B cell (primary cell): ENCODE measurements around the gene SMCR8. TPM values are rescaled to one million over a fixed set of nuclear protein-coding genes. Genes with fewer than 3 reads are reported as not detected.
"Not testable (repeated sequence)": the region's sequence is repeated elsewhere in the genome, so short reads cannot be mapped to it uniquely, and the experiment has no call there.

Experiments
- ATAC-seq: fragments of 200-7000 bp; cut with Tn5 transposase; one replicate; pipeline ENCODE4 v1.10.0; 2021; ENCODE audit warnings: low read depth, mild to moderate bottlenecking, moderate number of reproducible peaks, moderate library complexity
- CTCF ChIA-PET: fragments of 350-600 bp; sonication (Branson Sonifier 250); formaldehyde crosslinking; loops from one replicate; lab custom pipeline; 2021; ENCODE audit warnings: antibody characterized with exemption, inconsistent platforms; lab: Charles Lee
- POLR2A ChIA-PET: fragments of 350-600 bp; sonication (Branson Sonifier 250); formaldehyde crosslinking; loops from one replicate; lab custom pipeline; 2021; ENCODE audit warnings: antibody characterized with exemption; lab: Charles Lee
- DNase-seq: peaks from one replicate; pipeline ENCODE4 v3.0.0; 2013
- H2AFZ ChIP-seq: 2 replicates; pipeline ENCODE4 v1.6.1; 2012; ENCODE audit warnings: mild to moderate bottlenecking, low read depth, low read length; ENCODE audit not compliant: insufficient read depth, poor library complexity, severe bottlenecking
- H3K27ac ChIP-seq, 2 donors: 1 replicate in 1 of 2; 2 replicates in 1 of 2; pipeline ENCODE4 v1.5.1; 2012 to 2013; ENCODE audit warnings: low read length in 2 of 2, mild to moderate bottlenecking in 2 of 2, moderate library complexity in 1 of 2
- H3K27me3 ChIP-seq, 4 experiments: fragments of 200-600 bp in 1 of 4; sonication (generic) in 1 of 4; replicated peaks in 1 of 4; 1 replicate in 2 of 4; 2 replicates in 2 of 4; pipeline versions ENCODE4 v1.6.1 to v1.7.0; 2013 to 2016; ENCODE audit warnings: low read length in 3 of 4, mild to moderate bottlenecking in 2 of 4, mixed read lengths in 1 of 4, moderate library complexity in 1 of 4; ENCODE audit not compliant: insufficient read depth in 4 of 4, control insufficient read depth in 3 of 4; ENCODE audit errors: control extremely low read depth in 1 of 4
- H3K36me3 ChIP-seq, 2 experiments: replicated peaks in 1 of 2; 1 replicate in 1 of 2; 2 replicates in 1 of 2; pipeline versions ENCODE4 v1.6.1 to v1.7.1; 2013; ENCODE audit warnings: low read length in 1 of 2; ENCODE audit not compliant: insufficient read depth in 2 of 2, control insufficient read depth in 1 of 2; ENCODE audit errors: control extremely low read depth in 1 of 2, extremely low read depth in 1 of 2
- H3K4me1 ChIP-seq, 2 donors: fragments of 200-600 bp in 1 of 2; sonication (generic) in 1 of 2; 1 replicate in 1 of 2; 2 replicates in 1 of 2; pipeline versions ENCODE4 v1.5.1 to v1.6.1; 2013 to 2017; ENCODE audit warnings: low read length in 2 of 2; ENCODE audit not compliant: control insufficient read depth in 2 of 2, insufficient read depth in 2 of 2
- H3K4me2 ChIP-seq: replicated peaks from 2 replicates; pipeline ENCODE3; 2012; ENCODE audit warnings: mild to moderate bottlenecking, low read depth, low read length; ENCODE audit not compliant: poor library complexity, severe bottlenecking
- H3K4me3 ChIP-seq, 5 experiments: fragments of 200-600 bp in 1 of 5; sonication (generic) in 1 of 5; 1 replicate in 3 of 5; 2 replicates in 2 of 5; pipeline versions ENCODE4 v1.5.1 to v1.7.0; 2011 to 2016; ENCODE audit warnings: low read length in 4 of 5, mild to moderate bottlenecking in 4 of 5, low read depth in 2 of 5, control low read depth in 1 of 5, moderate library complexity in 1 of 5; ENCODE audit not compliant: insufficient read depth in 1 of 5; ENCODE audit errors: control extremely low read depth in 1 of 5, extremely low read depth in 1 of 5
- H3K79me2 ChIP-seq: fragments of 200-600 bp; sonication (generic); one replicate; pipeline ENCODE4 v1.6.0; 2016; ENCODE audit warnings: low read length; ENCODE audit not compliant: control insufficient read depth, insufficient read depth
- H3K9ac ChIP-seq: fragments of 200-600 bp; sonication (generic); 2 replicates; pipeline ENCODE4 v1.6.1; 2017; ENCODE audit warnings: mild to moderate bottlenecking, low read length, moderate library complexity
- H3K9me3 ChIP-seq, 3 donors: one replicate each; pipeline versions ENCODE4 v1.6.1 to v1.7.1; 2013; ENCODE audit warnings: low read length in 2 of 3; ENCODE audit not compliant: control insufficient read depth in 2 of 3, insufficient read depth in 1 of 3; ENCODE audit errors: control extremely low read depth in 1 of 3
- H4K20me1 ChIP-seq: 2 replicates; pipeline ENCODE4 v1.6.0; 2012; ENCODE audit warnings: mild to moderate bottlenecking, low read length; ENCODE audit not compliant: insufficient read depth, control insufficient read depth, poor library complexity, severe bottlenecking
- H3K27ac Mint-ChIP-seq: one replicate; pipeline ENCODE4 v1.8.0; 2021; ENCODE audit warnings: mixed read lengths
- H3K27me3 Mint-ChIP-seq: one replicate; pipeline ENCODE4 v1.8.0; 2021; ENCODE audit warnings: mixed read lengths
- H3K4me1 Mint-ChIP-seq: one replicate; pipeline ENCODE4 v1.8.0; 2021; ENCODE audit warnings: mixed read lengths
- H3K4me3 Mint-ChIP-seq: one replicate; pipeline ENCODE4 v1.8.0; 2021; ENCODE audit warnings: mixed read lengths
- H3K9me3 Mint-ChIP-seq: one replicate; pipeline ENCODE4 v1.8.0; 2022; ENCODE audit warnings: mixed read lengths; ENCODE audit not compliant: insufficient read depth
- EZH2 ChIP-seq: IDR thresholded peaks from 2 replicates; pipeline ENCODE4 v1.6.1; 2012; ENCODE audit warnings: borderline replicate concordance, low read depth, mild to moderate bottlenecking, moderate library complexity, low read length; ENCODE audit not compliant: insufficient read depth, poor library complexity, severe bottlenecking
- WGBS: methylation state at CpG from one replicate; pipeline ENCODE4 v1.1.5; 2013; ENCODE audit warnings: missing lambda C conversion rate; ENCODE audit not compliant: insufficient coverage; 5-methylcytosine and 5-hydroxymethylcytosine counted together
- intact Hi-C: fragments of 100-400 bp; cut with micrococcal nuclease; formaldehyde crosslinking; loops from one replicate; pipeline ENCODE4 v1.10.0; 2022
- polyA plus RNA-seq: library from polyadenylated mRNA; depleted of rRNA; stranded (reverse); fragments of >200 nt; gene quantifications from 2 replicates; pipeline ENCODE4 v1.2.3, GENCODE V29; 2012
- total RNA-seq, 2 donors: library from RNA; stranded (reverse); fragments of 120-200 nt in 1 of 2; gene quantifications; 1 replicate in 1 of 2; 2 replicates in 1 of 2; pipeline versions ENCODE4 v1.2.3 to v1.2.4, GENCODE V29; 2013 to 2022
- TF ChIP-seq, protein P1 (sequence below): fragments of 200-600 bp; IDR thresholded peaks from one replicate; pipeline ENCODE4 v1.8.0; 2022; ENCODE audit warnings: antibody characterized with exemption, mild to moderate bottlenecking

Gene SMCR8
- total and polyA plus RNA-seq, 2 donors (not counting 1 experiment from before 2014, with no cell fraction given): 16.2 to 48.0 TPM

DNA sequence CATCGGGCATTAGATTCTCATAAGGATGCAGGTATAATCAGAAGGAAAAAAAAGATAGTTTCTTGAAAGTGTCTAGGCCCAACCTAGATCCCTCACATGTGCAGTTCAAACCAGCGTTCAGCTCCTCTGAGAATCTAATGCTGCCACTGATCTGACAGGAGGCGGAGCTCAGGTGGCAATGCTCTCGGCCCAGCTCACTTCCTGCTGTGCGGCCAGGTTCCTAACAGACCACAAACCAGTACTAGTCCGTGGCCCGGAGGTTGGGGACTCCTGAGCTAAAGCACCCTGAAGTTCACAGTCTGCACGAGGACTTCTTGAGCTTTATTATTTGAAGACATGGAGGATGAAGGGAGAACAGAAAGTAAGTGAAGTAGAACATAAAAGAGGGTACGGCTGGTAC, 16.8 kb downstream of the SMCR8 start:
- DNase-seq (no peak), ATAC-seq (no peak)
- intact Hi-C loops: no loop called here
- Histone ChIP-seq H3K79me2 (no peaks in the 10 kb centered on the region), H3K36me3 (peaks cover 0 to 55% of the 10 kb centered on the region in 2 experiments), H3K27me3 (no peaks in the 10 kb centered on the region), H3K9me3 (no peaks in the 10 kb centered on the region), H3K4me1 (no peaks in the 10 kb centered on the region), H3K4me2 (no peak overlapping the region), H3K4me3 (no peak overlapping the region), H3K27ac (no peak overlapping the region), H4K20me1 (peaks cover 11% of the 10 kb centered on the region), H2AFZ (no peak overlapping the region), H3K9ac (no peak overlapping the region)
- CTCF ChIA-PET: no interaction called here
- POLR2A ChIA-PET: no interaction called here
- Mint-ChIP-seq H3K27me3 (no peaks in the 10 kb centered on the region), H3K9me3 (no peaks in the 10 kb centered on the region), H3K4me1 (no peaks in the 10 kb centered on the region), H3K4me3 (no peak overlapping the region), H3K27ac (no peak overlapping the region)
- TF ChIP-seq, protein P1, sequence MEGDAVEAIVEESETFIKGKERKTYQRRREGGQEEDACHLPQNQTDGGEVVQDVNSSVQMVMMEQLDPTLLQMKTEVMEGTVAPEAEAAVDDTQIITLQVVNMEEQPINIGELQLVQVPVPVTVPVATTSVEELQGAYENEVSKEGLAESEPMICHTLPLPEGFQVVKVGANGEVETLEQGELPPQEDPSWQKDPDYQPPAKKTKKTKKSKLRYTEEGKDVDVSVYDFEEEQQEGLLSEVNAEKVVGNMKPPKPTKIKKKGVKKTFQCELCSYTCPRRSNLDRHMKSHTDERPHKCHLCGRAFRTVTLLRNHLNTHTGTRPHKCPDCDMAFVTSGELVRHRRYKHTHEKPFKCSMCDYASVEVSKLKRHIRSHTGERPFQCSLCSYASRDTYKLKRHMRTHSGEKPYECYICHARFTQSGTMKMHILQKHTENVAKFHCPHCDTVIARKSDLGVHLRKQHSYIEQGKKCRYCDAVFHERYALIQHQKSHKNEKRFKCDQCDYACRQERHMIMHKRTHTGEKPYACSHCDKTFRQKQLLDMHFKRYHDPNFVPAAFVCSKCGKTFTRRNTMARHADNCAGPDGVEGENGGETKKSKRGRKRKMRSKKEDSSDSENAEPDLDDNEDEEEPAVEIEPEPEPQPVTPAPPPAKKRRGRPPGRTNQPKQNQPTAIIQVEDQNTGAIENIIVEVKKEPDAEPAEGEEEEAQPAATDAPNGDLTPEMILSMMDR: no peak
- no peak for TF ChIP-seq EZH2
- 89% methylated on average over 8 of the region's 9 CpGs for WGBS

DNA sequence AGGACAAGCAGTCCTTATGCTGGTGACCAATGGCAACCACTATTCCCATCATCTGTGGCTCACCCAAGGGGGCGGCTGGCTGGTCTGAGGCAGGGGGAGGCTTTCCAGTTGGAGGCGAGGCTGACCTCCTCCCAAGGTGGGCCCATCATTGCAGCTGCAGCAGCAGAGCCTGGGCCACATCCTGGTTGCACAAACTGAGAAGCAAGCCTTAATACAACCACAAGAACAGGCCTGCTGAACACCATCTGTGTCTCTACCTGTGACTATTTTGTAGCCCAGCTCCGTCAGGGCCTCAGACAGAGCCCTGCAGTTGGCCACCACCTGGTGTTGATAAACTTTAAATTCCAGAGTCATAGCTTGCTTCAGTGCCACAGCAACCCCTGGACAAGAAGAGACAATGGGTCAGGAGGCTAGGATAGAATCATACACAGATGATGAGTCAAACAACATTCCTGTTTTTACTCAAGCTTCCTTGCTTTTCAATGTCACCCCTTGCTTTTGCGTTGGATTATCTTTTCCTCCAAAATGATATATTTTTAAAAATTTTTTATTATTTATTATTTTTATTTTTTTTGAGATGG, 17.9 kb downstream of the SMCR8 start:
- H3K4me3 ChIP-seq: no peak overlapping the region
- no peak overlapping the region for H2AFZ ChIP-seq
- CTCF ChIA-PET: no interaction called here
- Mint-ChIP-seq H3K9me3 (no peaks in the 10 kb centered on the region), H3K4me1 (no peaks in the 10 kb centered on the region), H3K4me3 (no peak overlapping the region), H3K27ac (no peak overlapping the region), H3K27me3 (no peaks in the 10 kb centered on the region)
- H3K9ac ChIP-seq: no peak overlapping the region
- no peaks in the 10 kb centered on the region for H3K79me2 ChIP-seq
- H3K4me1 ChIP-seq: no peaks in the 10 kb centered on the region
- ATAC-seq (no peak), DNase-seq (no peak)
- H3K27ac ChIP-seq: no peak overlapping the region
- POLR2A ChIA-PET: no interaction called here
- H3K9me3 ChIP-seq: no peaks in the 10 kb centered on the region
- no peak overlapping the region for H3K4me2 ChIP-seq
- intact Hi-C loops: no loop called here
- peaks cover 3% of the 10 kb centered on the region for H4K20me1 ChIP-seq
- H3K36me3 ChIP-seq: peaks cover 0 to 45% of the 10 kb centered on the region in 2 experiments
- no peak for TF ChIP-seq EZH2
- TF ChIP-seq, protein P1: no peak
- H3K27me3 ChIP-seq: no peaks in the 10 kb centered on the region
- WGBS: 75% methylated on average over 3 of the region's 4 CpGs

DNA sequence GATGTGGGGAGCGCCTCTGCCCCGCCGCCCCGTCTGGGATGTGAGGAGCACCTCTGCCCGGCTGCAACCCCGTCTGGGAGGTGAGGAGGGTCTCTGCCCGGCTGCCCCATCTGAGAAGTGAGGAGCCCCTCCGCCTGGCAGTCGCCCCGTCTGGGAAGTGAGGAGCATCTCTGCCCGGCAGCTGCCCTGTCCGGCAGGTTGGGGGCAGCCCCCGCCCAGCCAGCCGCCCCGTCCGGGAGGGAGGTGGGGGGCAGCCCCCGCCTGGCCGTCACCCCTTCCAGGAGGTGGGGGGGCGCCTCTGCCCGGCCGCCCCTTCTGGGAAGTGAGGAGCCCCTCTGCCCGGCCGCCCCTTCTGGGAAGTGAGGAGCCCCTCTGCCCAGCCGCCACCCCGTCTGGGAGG, 23.1 kb downstream of the SMCR8 start:
- H3K9ac ChIP-seq, H3K9me3 ChIP-seq, ATAC-seq, H3K27ac Mint-ChIP-seq, H4K20me1 ChIP-seq, H3K4me3 Mint-ChIP-seq, H3K79me2 ChIP-seq, H3K4me2 ChIP-seq, H2AFZ ChIP-seq, H3K9me3 Mint-ChIP-seq, H3K27me3 Mint-ChIP-seq, CTCF ChIA-PET, POLR2A ChIA-PET, H3K4me1 ChIP-seq, DNase-seq, H3K27ac ChIP-seq, H3K27me3 ChIP-seq, H3K4me1 Mint-ChIP-seq, intact Hi-C loops, H3K4me3 ChIP-seq: not testable (repeated sequence)
- 99% methylated on average over 20 of the region's 25 CpGs for WGBS
- peaks cover 0 to 31% of the 10 kb centered on the region in 2 experiments for H3K36me3 ChIP-seq
